B cell (primary cell): ENCODE results near the gene SEC14L1. TPM values are rescaled to one million over a fixed set of nuclear protein-coding genes. Genes with fewer than 3 reads are reported as not detected.

Source experiments
- ATAC-seq: fragments of 200-7000 bp; cut with Tn5 transposase; one replicate; pipeline ENCODE4 v1.10.0; 2021; ENCODE audit warnings: low read depth, mild to moderate bottlenecking, moderate number of reproducible peaks, moderate library complexity
- CTCF ChIA-PET: fragments of 350-600 bp; sonication (Branson Sonifier 250); formaldehyde crosslinking; loops from one replicate; lab custom pipeline; 2021; ENCODE audit warnings: antibody characterized with exemption, inconsistent platforms; lab: Charles Lee
- POLR2A ChIA-PET: fragments of 350-600 bp; sonication (Branson Sonifier 250); formaldehyde crosslinking; loops from one replicate; lab custom pipeline; 2021; ENCODE audit warnings: antibody characterized with exemption; lab: Charles Lee
- DNase-seq: peaks from one replicate; pipeline ENCODE4 v3.0.0; 2013
- H2AFZ ChIP-seq: 2 replicates; pipeline ENCODE4 v1.6.1; 2012; ENCODE audit warnings: mild to moderate bottlenecking, low read depth, low read length; ENCODE audit not compliant: insufficient read depth, poor library complexity, severe bottlenecking
- H3K27ac ChIP-seq, 2 donors: 1 replicate in 1 of 2; 2 replicates in 1 of 2; pipeline ENCODE4 v1.5.1; 2012 to 2013; ENCODE audit warnings: low read length in 2 of 2, mild to moderate bottlenecking in 2 of 2, moderate library complexity in 1 of 2
- H3K27me3 ChIP-seq, 4 experiments: fragments of 200-600 bp in 1 of 4; sonication (generic) in 1 of 4; replicated peaks in 1 of 4; 1 replicate in 2 of 4; 2 replicates in 2 of 4; pipeline versions ENCODE4 v1.6.1 to v1.7.0; 2013 to 2016; ENCODE audit warnings: low read length in 3 of 4, mild to moderate bottlenecking in 2 of 4, mixed read lengths in 1 of 4, moderate library complexity in 1 of 4; ENCODE audit not compliant: insufficient read depth in 4 of 4, control insufficient read depth in 3 of 4; ENCODE audit errors: control extremely low read depth in 1 of 4
- H3K36me3 ChIP-seq, 2 experiments: replicated peaks in 1 of 2; 1 replicate in 1 of 2; 2 replicates in 1 of 2; pipeline versions ENCODE4 v1.6.1 to v1.7.1; 2013; ENCODE audit warnings: low read length in 1 of 2; ENCODE audit not compliant: insufficient read depth in 2 of 2, control insufficient read depth in 1 of 2; ENCODE audit errors: control extremely low read depth in 1 of 2, extremely low read depth in 1 of 2
- H3K4me1 ChIP-seq, 2 donors: fragments of 200-600 bp in 1 of 2; sonication (generic) in 1 of 2; 1 replicate in 1 of 2; 2 replicates in 1 of 2; pipeline versions ENCODE4 v1.5.1 to v1.6.1; 2013 to 2017; ENCODE audit warnings: low read length in 2 of 2; ENCODE audit not compliant: control insufficient read depth in 2 of 2, insufficient read depth in 2 of 2
- H3K4me2 ChIP-seq: replicated peaks from 2 replicates; pipeline ENCODE3; 2012; ENCODE audit warnings: mild to moderate bottlenecking, low read depth, low read length; ENCODE audit not compliant: poor library complexity, severe bottlenecking
- H3K4me3 ChIP-seq, 5 experiments: fragments of 200-600 bp in 1 of 5; sonication (generic) in 1 of 5; 1 replicate in 3 of 5; 2 replicates in 2 of 5; pipeline versions ENCODE4 v1.5.1 to v1.7.0; 2011 to 2016; ENCODE audit warnings: low read length in 4 of 5, mild to moderate bottlenecking in 4 of 5, low read depth in 2 of 5, control low read depth in 1 of 5, moderate library complexity in 1 of 5; ENCODE audit not compliant: insufficient read depth in 1 of 5; ENCODE audit errors: control extremely low read depth in 1 of 5, extremely low read depth in 1 of 5
- H3K79me2 ChIP-seq: fragments of 200-600 bp; sonication (generic); one replicate; pipeline ENCODE4 v1.6.0; 2016; ENCODE audit warnings: low read length; ENCODE audit not compliant: control insufficient read depth, insufficient read depth
- H3K9ac ChIP-seq: fragments of 200-600 bp; sonication (generic); 2 replicates; pipeline ENCODE4 v1.6.1; 2017; ENCODE audit warnings: mild to moderate bottlenecking, low read length, moderate library complexity
- H3K9me3 ChIP-seq, 3 donors: one replicate each; pipeline versions ENCODE4 v1.6.1 to v1.7.1; 2013; ENCODE audit warnings: low read length in 2 of 3; ENCODE audit not compliant: control insufficient read depth in 2 of 3, insufficient read depth in 1 of 3; ENCODE audit errors: control extremely low read depth in 1 of 3
- H4K20me1 ChIP-seq: 2 replicates; pipeline ENCODE4 v1.6.0; 2012; ENCODE audit warnings: mild to moderate bottlenecking, low read length; ENCODE audit not compliant: insufficient read depth, control insufficient read depth, poor library complexity, severe bottlenecking
- H3K27ac Mint-ChIP-seq: one replicate; pipeline ENCODE4 v1.8.0; 2021; ENCODE audit warnings: mixed read lengths
- H3K27me3 Mint-ChIP-seq: one replicate; pipeline ENCODE4 v1.8.0; 2021; ENCODE audit warnings: mixed read lengths
- H3K4me1 Mint-ChIP-seq: one replicate; pipeline ENCODE4 v1.8.0; 2021; ENCODE audit warnings: mixed read lengths
- H3K4me3 Mint-ChIP-seq: one replicate; pipeline ENCODE4 v1.8.0; 2021; ENCODE audit warnings: mixed read lengths
- H3K9me3 Mint-ChIP-seq: one replicate; pipeline ENCODE4 v1.8.0; 2022; ENCODE audit warnings: mixed read lengths; ENCODE audit not compliant: insufficient read depth
- CTCF ChIP-seq: fragments of 200-600 bp; IDR thresholded peaks from one replicate; pipeline ENCODE4 v1.8.0; 2022; ENCODE audit warnings: antibody characterized with exemption, mild to moderate bottlenecking
- EZH2 ChIP-seq: IDR thresholded peaks from 2 replicates; pipeline ENCODE4 v1.6.1; 2012; ENCODE audit warnings: borderline replicate concordance, low read depth, mild to moderate bottlenecking, moderate library complexity, low read length; ENCODE audit not compliant: insufficient read depth, poor library complexity, severe bottlenecking
- WGBS: methylation state at CpG from one replicate; pipeline ENCODE4 v1.1.5; 2013; ENCODE audit warnings: missing lambda C conversion rate; ENCODE audit not compliant: insufficient coverage; 5-methylcytosine and 5-hydroxymethylcytosine counted together
- intact Hi-C: fragments of 100-400 bp; cut with micrococcal nuclease; formaldehyde crosslinking; loops from one replicate; pipeline ENCODE4 v1.10.0; 2022
- polyA plus RNA-seq: library from polyadenylated mRNA; depleted of rRNA; stranded (reverse); fragments of >200 nt; gene quantifications from 2 replicates; pipeline ENCODE4 v1.2.3, GENCODE V29; 2012
- total RNA-seq, 2 donors: library from RNA; stranded (reverse); fragments of 120-200 nt in 1 of 2; gene quantifications; 1 replicate in 1 of 2; 2 replicates in 1 of 2; pipeline versions ENCODE4 v1.2.3 to v1.2.4, GENCODE V29; 2013 to 2022

Gene SEC14L1
- total and polyA plus RNA-seq, 2 donors (not counting 1 experiment from before 2014, with no cell fraction given): 37.7 to 103 TPM

GRCh38 chr17:77229786-77230435 is 89.1 kb downstream of the SEC14L1 start:
- no peak overlapping the region for H3K27ac ChIP-seq
- peaks cover 0 to 10% (median 0%) of the 10 kb centered on the region in 4 experiments for H3K27me3 ChIP-seq
- no peak overlapping the region for H3K4me2 ChIP-seq
- Mint-ChIP-seq H3K4me3 (no peak overlapping the region), H3K4me1 (peaks cover 10% of the 10 kb centered on the region), H3K27me3 (peaks cover 8% of the 10 kb centered on the region), H3K9me3 (peaks cover 3% of the 10 kb centered on the region), H3K27ac (no peak overlapping the region)
- WGBS: 96% methylated on average over 24 of the region's 25 CpGs
- DNase-seq: no peak
- no peaks in the 10 kb centered on the region for H3K79me2 ChIP-seq
- no peak overlapping the region for H2AFZ ChIP-seq
- H3K9ac ChIP-seq: no peak overlapping the region
- no peak for ATAC-seq
- H3K4me3 ChIP-seq: no peak overlapping the region
- POLR2A ChIA-PET: no interaction called here
- intact Hi-C loops: no loop called here
- H3K36me3 ChIP-seq: no peaks in the 10 kb centered on the region
- CTCF ChIA-PET: no interaction called here
- no peaks in the 10 kb centered on the region for H4K20me1 ChIP-seq
- TF ChIP-seq CTCF (no peak), EZH2 (no peak)
- peaks cover 0 to 10% of the 10 kb centered on the region in 2 donors for H3K4me1 ChIP-seq
- peaks cover 0 to 39% (median 10%) of the 10 kb centered on the region in 3 donors for H3K9me3 ChIP-seq

- TF ChIP-seq CTCF (no peak), EZH2 (no peak)
- no peak overlapping the region for H3K27ac Mint-ChIP-seq
- DNase-seq (no peak), ATAC-seq (no peak)
- H2AFZ ChIP-seq: no peak overlapping the region
- no peak overlapping the region for H3K4me2 ChIP-seq
- peaks cover 0 to 15% (median 0%) of the 10 kb centered on the region in 4 experiments for H3K27me3 ChIP-seq
- no peaks in the 10 kb centered on the region for H3K79me2 ChIP-seq
- H3K27me3 Mint-ChIP-seq: peaks cover 8% of the 10 kb centered on the region
- intact Hi-C loops: no loop called here
- no peaks in the 10 kb centered on the region for H3K36me3 ChIP-seq
- H3K9me3 ChIP-seq: peaks cover 0 to 36% (median 5%) of the 10 kb centered on the region in 3 donors
- H3K9ac ChIP-seq: no peak overlapping the region
- H3K4me1 Mint-ChIP-seq: peaks cover 15% of the 10 kb centered on the region
- no peaks in the 10 kb centered on the region for H4K20me1 ChIP-seq
- H3K4me3 ChIP-seq: no peak overlapping the region
- peaks cover 4 to 15% of the 10 kb centered on the region in 2 donors for H3K4me1 ChIP-seq
- H3K9me3 Mint-ChIP-seq: no peaks in the 10 kb centered on the region
- H3K4me3 Mint-ChIP-seq: no peak overlapping the region
- no peak overlapping the region for H3K27ac ChIP-seq
- ChIA-PET CTCF (no interaction called here), POLR2A (no interaction called here)
- 97% methylated on average over 6 of the region's 6 CpGs for WGBS
These were observed 89.7 kb downstream of the SEC14L1 start for GRCh38 chr17:77230436-77230830.
